ENCODE measurements around the gene SPATA19. TPM values are rescaled to one million over a fixed set of nuclear protein-coding genes. Genes with fewer than 3 reads are reported as not detected.
A peak's percentile ranks its signal among the peaks of the same experiment; 100 is the strongest.

The SPATA19 gene
- total RNA-seq, 1 donor from 2014 or later, result not detected

GRCh38 chr11:133889893-133890292 lies 44.6 kb upstream of the SPATA19 start:
- no peaks in the 10 kb centered on the region for H3K36me3 Mint-ChIP-seq
- H3K9me3 Mint-ChIP-seq, result no peaks in the 10 kb centered on the region
- no peak overlapping the region for H3K27ac Mint-ChIP-seq
- peaks cover 33% of the 10 kb centered on the region for H3K27me3 Mint-ChIP-seq (ENCODE audit: low read depth)
- no peak for TF ChIP-seq CTCF (IDR thresholded peaks at IDR 0.05; ENCODE audit: unreplicated experiment)
- no peak overlapping the region for H3K4me3 Mint-ChIP-seq
- DNase-seq (ENCODE audit: low spot score in 2 of 2, unreplicated experiment in 2 of 2), result peak in 1 of 2 experiments; percentile 5
- H3K4me1 Mint-ChIP-seq, result peaks cover 5% of the 10 kb centered on the region

- Mint-ChIP-seq H3K27ac (no peak overlapping the region), H3K4me3 (no peak overlapping the region)
- DNase-seq (ENCODE audit: low spot score in 2 of 2, unreplicated experiment in 2 of 2), result peak in 1 of 2 experiments; percentile 16
Observed at GRCh38 chr11:133889188-133889587, 43.9 kb upstream of the SPATA19 start.

GRCh38 chr11:133887692-133888332 lies 42.5 kb upstream of the SPATA19 start:
- Mint-ChIP-seq H3K27ac (no peak overlapping the region), H3K4me1 (no peaks in the 10 kb centered on the region), H3K4me3 (no peak overlapping the region), H3K27me3 (ENCODE audit: low read depth) (peaks cover 35% of the 10 kb centered on the region), H3K36me3 (no peaks in the 10 kb centered on the region), H3K9me3 (peaks cover 14% of the 10 kb centered on the region)
- DNase-seq (ENCODE audit: low spot score in 2 of 2, unreplicated experiment in 2 of 2), result peak in 1 of 2 experiments; percentile 3
- no peak for TF ChIP-seq CTCF (IDR thresholded peaks at IDR 0.05; ENCODE audit: unreplicated experiment)

More at GRCh38 chr11:133889188-133889587, 43.9 kb upstream of the SPATA19 start:
- peaks cover 5% of the 10 kb centered on the region for H3K9me3 Mint-ChIP-seq
- H3K36me3 Mint-ChIP-seq, result no peaks in the 10 kb centered on the region
- H3K27me3 Mint-ChIP-seq (ENCODE audit: low read depth), result peaks cover 35% of the 10 kb centered on the region
- TF ChIP-seq CTCF (IDR thresholded peaks at IDR 0.05; ENCODE audit: unreplicated experiment), result no peak
- H3K4me1 Mint-ChIP-seq, result no peaks in the 10 kb centered on the region

GRCh38 chr11:133886029-133886428 lies 40.7 kb upstream of the SPATA19 start:
- no peak for DNase-seq (ENCODE audit: low spot score in 2 of 2, unreplicated experiment in 2 of 2)
- no peaks in the 10 kb centered on the region for H3K36me3 Mint-ChIP-seq
- peaks cover 21% of the 10 kb centered on the region for H3K9me3 Mint-ChIP-seq
- no peak overlapping the region for H3K27ac Mint-ChIP-seq
- TF ChIP-seq CTCF (IDR thresholded peaks at IDR 0.05; ENCODE audit: unreplicated experiment), result no peak
- no peak overlapping the region for H3K4me3 Mint-ChIP-seq
- no peaks in the 10 kb centered on the region for H3K4me1 Mint-ChIP-seq
- peaks cover 26% of the 10 kb centered on the region for H3K27me3 Mint-ChIP-seq (ENCODE audit: low read depth)

GRCh38 chr11:133872160-133872559 lies 26.8 kb upstream of the SPATA19 start:
- H3K27ac Mint-ChIP-seq, result no peak overlapping the region
- peaks cover 6% of the 10 kb centered on the region for H3K27me3 Mint-ChIP-seq (ENCODE audit: low read depth)
- no peaks in the 10 kb centered on the region for H3K36me3 Mint-ChIP-seq
- peaks cover 1% of the 10 kb centered on the region for H3K9me3 Mint-ChIP-seq
- H3K4me1 Mint-ChIP-seq, result no peaks in the 10 kb centered on the region
- no peak for TF ChIP-seq CTCF (IDR thresholded peaks at IDR 0.05; ENCODE audit: unreplicated experiment)
- no peak for DNase-seq (ENCODE audit: low spot score in 2 of 2, unreplicated experiment in 2 of 2)
- no peak overlapping the region for H3K4me3 Mint-ChIP-seq
